Natural killer cell treated with Interleukin-12 subunit alpha and Interleukin-12 subunit beta and Interleukin-15 and Interleukin-18, amount 100 ng/mL, for 72 hours (primary cell): ENCODE measurements around the gene HMCN2. TPM values are rescaled to one million over a fixed set of nuclear protein-coding genes. Genes with fewer than 3 reads are reported as not detected.
A peak's percentile ranks its signal among the peaks of the same experiment; 100 is the strongest.

Source experiments
- ATAC-seq, 2 donors: fragments of 150-1000 bp; cut with Tn5 transposase in 1 of 2; sonication (Bioruptor Pico), chemical (Tn5 transposase) in 1 of 2; 2 replicates each; pipeline ENCODE4 v1.10.0; 2021
- DNase-seq: peaks from one replicate; pipeline ENCODE4 v3.0.0; 2022; ENCODE audit warnings: low spot score
- H3K27ac Mint-ChIP-seq, 2 donors: 1 replicate in 1 of 2; 2 replicates in 1 of 2; pipeline ENCODE4 v1.8.0; 2022; ENCODE audit warnings: mixed read lengths in 2 of 2, mild to moderate bottlenecking in 1 of 2, moderate library complexity in 1 of 2
- H3K27me3 Mint-ChIP-seq, 2 donors: 1 replicate in 1 of 2; 2 replicates in 1 of 2; pipeline ENCODE4 v1.8.0; 2022; ENCODE audit warnings: mixed read lengths in 2 of 2
- H3K36me3 Mint-ChIP-seq: one replicate; pipeline ENCODE4 v1.8.0; 2022; ENCODE audit warnings: mixed read lengths
- H3K4me1 Mint-ChIP-seq, 2 donors: 1 replicate in 1 of 2; 2 replicates in 1 of 2; pipeline ENCODE4 v1.8.0; 2022; ENCODE audit warnings: low read depth in 2 of 2, mixed read lengths in 2 of 2, mild to moderate bottlenecking in 1 of 2
- H3K4me3 Mint-ChIP-seq: one replicate; pipeline ENCODE4 v1.8.0; 2022; ENCODE audit warnings: mixed read lengths
- H3K9me3 Mint-ChIP-seq: 2 replicates; pipeline ENCODE4 v1.8.0; 2022; ENCODE audit warnings: mixed read lengths
- total RNA-seq, 2 donors: library from RNA; stranded (reverse); gene quantifications; one replicate each; pipeline ENCODE4 v1.2.3, GENCODE V29; 2022

The HMCN2 gene
- total RNA-seq, 2 donors from 2014 or later, result not detected

- H3K4me3 Mint-ChIP-seq, result no peak overlapping the region
- no peaks in the 10 kb centered on the region for H3K4me1 Mint-ChIP-seq
- H3K36me3 Mint-ChIP-seq, result no peaks in the 10 kb centered on the region
- peak in 1 of 2 donors; percentile 25 for ATAC-seq
- H3K27me3 Mint-ChIP-seq, result peaks cover 9 to 12% of the 10 kb centered on the region in 2 donors
- DNase-seq, result no peak
- H3K27ac Mint-ChIP-seq, result no peak overlapping the region
- no peaks in the 10 kb centered on the region for H3K9me3 Mint-ChIP-seq
Measured at GRCh38 chr9:130414081-130414731, 148.6 kb downstream of the HMCN2 start.

- ATAC-seq (no peak), DNase-seq (no peak)
- Mint-ChIP-seq H3K36me3 (no peaks in the 10 kb centered on the region), H3K27ac (no peak overlapping the region), H3K27me3 (peaks cover 9 to 12% of the 10 kb centered on the region in 2 donors), H3K9me3 (no peaks in the 10 kb centered on the region), H3K4me3 (no peak overlapping the region), H3K4me1 (no peaks in the 10 kb centered on the region)
Measured at GRCh38 chr9:130414910-130415746, 149.6 kb downstream of the HMCN2 start.

GRCh38 chr9:130417602-130418001 lies 152.0 kb downstream of the HMCN2 start:
- Mint-ChIP-seq H3K4me3 (no peak overlapping the region), H3K4me1 (no peaks in the 10 kb centered on the region), H3K27me3 (peaks cover 12% of the 10 kb centered on the region in 2 donors), H3K9me3 (no peaks in the 10 kb centered on the region), H3K36me3 (no peaks in the 10 kb centered on the region), H3K27ac (no peak overlapping the region)
- DNase-seq (no peak), ATAC-seq (no peak)

- H3K9me3 Mint-ChIP-seq, result no peaks in the 10 kb centered on the region
- H3K27me3 Mint-ChIP-seq, result peaks cover 3 to 8% of the 10 kb centered on the region in 2 donors
- H3K27ac Mint-ChIP-seq, result no peak overlapping the region
- no peak for ATAC-seq
- DNase-seq, result no peak
- H3K36me3 Mint-ChIP-seq, result no peaks in the 10 kb centered on the region
- H3K4me3 Mint-ChIP-seq, result no peak overlapping the region
- H3K4me1 Mint-ChIP-seq, result no peaks in the 10 kb centered on the region
Measured at GRCh38 chr9:130418776-130419175, 153.2 kb downstream of the HMCN2 start.

- no peaks in the 10 kb centered on the region for H3K9me3 Mint-ChIP-seq
- no peaks in the 10 kb centered on the region for H3K36me3 Mint-ChIP-seq
- no peak overlapping the region for H3K27ac Mint-ChIP-seq
- H3K27me3 Mint-ChIP-seq, result peaks cover 0 to 3% of the 10 kb centered on the region in 2 donors
- no peaks in the 10 kb centered on the region for H3K4me1 Mint-ChIP-seq
- DNase-seq, result no peak
- H3K4me3 Mint-ChIP-seq, result no peak overlapping the region
- no peak for ATAC-seq
Measured at GRCh38 chr9:130419521-130420035, 154.0 kb downstream of the HMCN2 start.

GRCh38 chr9:130421154-130421801 lies 155.7 kb downstream of the HMCN2 start:
- Mint-ChIP-seq H3K36me3 (no peaks in the 10 kb centered on the region), H3K9me3 (no peaks in the 10 kb centered on the region), H3K27ac (no peak overlapping the region), H3K4me3 (no peak overlapping the region), H3K27me3 (peaks cover 0 to 3% of the 10 kb centered on the region in 2 donors), H3K4me1 (no peaks in the 10 kb centered on the region)
- DNase-seq, result no peak
- no peak for ATAC-seq

- no peak for DNase-seq
- no peaks in the 10 kb centered on the region for H3K9me3 Mint-ChIP-seq
- no peak for ATAC-seq
- H3K4me3 Mint-ChIP-seq, result no peak overlapping the region
- H3K36me3 Mint-ChIP-seq, result no peaks in the 10 kb centered on the region
- no peaks in the 10 kb centered on the region for H3K4me1 Mint-ChIP-seq
- H3K27ac Mint-ChIP-seq, result no peak overlapping the region
- peaks cover 0 to 5% of the 10 kb centered on the region in 2 donors for H3K27me3 Mint-ChIP-seq
Measured at GRCh38 chr9:130421802-130422276, 156.3 kb downstream of the HMCN2 start.

GRCh38 chr9:130422546-130422945 lies 157.0 kb downstream of the HMCN2 start:
- Mint-ChIP-seq H3K36me3 (no peaks in the 10 kb centered on the region), H3K4me3 (no peak overlapping the region), H3K9me3 (no peaks in the 10 kb centered on the region), H3K27ac (no peak overlapping the region), H3K27me3 (peaks cover 0 to 7% of the 10 kb centered on the region in 2 donors), H3K4me1 (no peaks in the 10 kb centered on the region)
- ATAC-seq (no peak), DNase-seq (no peak)

GRCh38 chr9:130423272-130423671 lies 157.7 kb downstream of the HMCN2 start:
- Mint-ChIP-seq H3K27ac (no peak overlapping the region), H3K27me3 (peaks cover 0 to 7% of the 10 kb centered on the region in 2 donors), H3K36me3 (no peaks in the 10 kb centered on the region), H3K4me3 (no peak overlapping the region), H3K9me3 (no peaks in the 10 kb centered on the region), H3K4me1 (no peaks in the 10 kb centered on the region)
- ATAC-seq (no peak), DNase-seq (no peak)

- Mint-ChIP-seq H3K9me3 (no peaks in the 10 kb centered on the region), H3K27ac (no peak overlapping the region), H3K36me3 (no peaks in the 10 kb centered on the region), H3K27me3 (peaks cover 0 to 7% of the 10 kb centered on the region in 2 donors), H3K4me1 (no peaks in the 10 kb centered on the region), H3K4me3 (no peak overlapping the region)
- ATAC-seq (no peak), DNase-seq (no peak)
Measured at GRCh38 chr9:130424595-130425454, 159.3 kb downstream of the HMCN2 start.

- H3K9me3 Mint-ChIP-seq, result no peaks in the 10 kb centered on the region
- H3K27ac Mint-ChIP-seq, result no peak overlapping the region
- H3K4me1 Mint-ChIP-seq, result no peaks in the 10 kb centered on the region
- H3K27me3 Mint-ChIP-seq, result peaks cover 0 to 7% of the 10 kb centered on the region in 2 donors
- H3K4me3 Mint-ChIP-seq, result no peak overlapping the region
- no peaks in the 10 kb centered on the region for H3K36me3 Mint-ChIP-seq
- ATAC-seq (no peak), DNase-seq (no peak)
Measured at GRCh38 chr9:130425741-130426466, 160.3 kb downstream of the HMCN2 start.

- Mint-ChIP-seq H3K4me1 (no peaks in the 10 kb centered on the region), H3K27ac (no peak overlapping the region), H3K9me3 (no peaks in the 10 kb centered on the region), H3K27me3 (peaks cover 0 to 7% of the 10 kb centered on the region in 2 donors), H3K4me3 (no peak overlapping the region), H3K36me3 (no peaks in the 10 kb centered on the region)
- DNase-seq, result no peak
- no peak for ATAC-seq
Measured at GRCh38 chr9:130426467-130426773, 160.9 kb downstream of the HMCN2 start.

GRCh38 chr9:130426883-130427282 lies 161.3 kb downstream of the HMCN2 start:
- no peak overlapping the region for H3K27ac Mint-ChIP-seq
- no peak for DNase-seq
- H3K9me3 Mint-ChIP-seq, result no peaks in the 10 kb centered on the region
- H3K36me3 Mint-ChIP-seq, result no peaks in the 10 kb centered on the region
- no peak overlapping the region for H3K4me3 Mint-ChIP-seq
- H3K4me1 Mint-ChIP-seq, result no peaks in the 10 kb centered on the region
- no peak for ATAC-seq
- H3K27me3 Mint-ChIP-seq, result peaks cover 0 to 4% of the 10 kb centered on the region in 2 donors
